GOT3 (cell line): ENCODE measurements around the gene STK32B.

Source experiments
- DNase-seq: peaks from one replicate; lab custom pipeline; 2025; ENCODE audit warnings: mixed read lengths; lab: John Stamatoyannopoulos, UW

The STK32B gene

DNA sequence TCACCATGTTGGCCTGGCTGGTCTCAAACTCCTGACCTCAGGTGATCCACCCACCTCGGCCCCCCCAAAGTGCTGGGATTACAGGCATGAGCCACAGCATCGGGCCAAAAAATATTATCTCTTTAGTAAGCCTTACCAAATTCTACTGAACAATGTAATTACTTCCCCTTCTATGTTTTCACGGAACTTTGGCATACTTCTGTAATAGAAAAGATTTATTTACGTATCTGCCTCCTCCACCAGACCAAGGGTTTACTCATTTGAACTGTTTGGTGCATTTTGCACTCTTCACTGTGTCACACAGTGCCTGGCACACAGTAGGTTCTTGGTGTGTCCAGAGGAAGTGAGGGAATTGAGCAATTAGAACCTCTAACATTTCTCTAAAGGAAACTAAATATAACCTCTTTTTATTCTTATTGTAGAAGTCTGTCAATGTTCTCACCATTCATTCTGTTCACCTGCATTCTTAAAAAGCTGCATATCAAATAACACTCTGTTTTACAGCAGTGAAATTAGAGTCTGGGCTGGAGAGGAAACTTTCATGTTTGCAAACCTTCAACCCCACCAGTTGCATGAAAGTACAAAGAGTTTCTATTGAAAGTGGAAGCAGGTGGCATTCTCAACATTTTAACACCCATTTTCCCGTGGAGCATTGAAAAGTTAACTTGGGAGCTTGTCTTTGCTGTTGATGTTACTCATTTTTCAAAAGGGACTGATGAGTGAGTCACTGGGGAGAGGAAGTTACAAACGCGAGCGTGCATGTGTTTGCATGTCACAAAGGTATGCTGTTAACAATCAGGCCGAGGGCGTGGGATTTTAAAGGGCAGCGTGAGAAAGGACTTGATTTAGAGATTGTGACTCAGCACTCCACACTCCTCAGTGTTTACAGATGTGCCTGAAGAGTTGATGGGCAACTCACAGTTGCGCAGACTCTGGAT is 314.1 kb downstream of the STK32B start:
- DNase-seq = no peak

DNA sequence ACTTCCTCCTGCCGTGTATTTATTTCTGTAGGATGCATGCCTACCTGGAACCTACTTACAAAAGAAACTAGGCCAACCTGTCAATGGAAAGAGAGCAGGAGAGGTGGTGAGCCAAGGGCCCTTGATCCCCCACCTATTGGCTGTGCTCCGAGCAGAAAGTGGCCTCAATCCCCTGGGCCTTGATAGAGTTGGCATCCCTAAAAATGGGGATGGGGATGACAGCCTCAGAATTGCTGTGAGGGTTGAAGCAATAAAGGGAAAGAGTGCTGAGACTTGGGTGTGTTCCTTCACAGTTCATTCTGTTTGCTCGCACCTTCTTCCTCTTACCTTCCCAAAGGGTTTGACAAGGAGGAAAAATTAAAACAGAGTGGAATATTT is 314.7 kb downstream of the STK32B start:
- no peak for DNase-seq

DNA sequence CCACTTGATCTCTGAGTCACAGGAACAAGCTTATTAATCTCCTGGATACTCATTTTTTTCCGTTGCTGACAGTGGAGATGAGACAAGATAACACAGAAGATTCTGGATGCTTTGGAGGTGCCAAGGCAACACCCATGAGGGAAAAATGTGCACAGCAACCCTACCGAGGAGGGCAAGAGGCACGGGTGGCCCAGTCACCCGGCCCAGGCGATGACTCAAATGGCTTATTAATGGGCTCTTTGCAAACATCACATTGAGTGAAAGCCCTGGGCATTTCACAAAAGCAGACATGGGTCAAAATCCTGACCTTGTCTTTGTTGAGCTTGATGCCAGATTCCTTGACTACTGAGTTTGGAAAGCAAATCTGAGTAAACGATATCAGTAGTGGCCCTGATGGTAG is 315.1 kb downstream of the STK32B start:
- DNase-seq = no peak

DNA sequence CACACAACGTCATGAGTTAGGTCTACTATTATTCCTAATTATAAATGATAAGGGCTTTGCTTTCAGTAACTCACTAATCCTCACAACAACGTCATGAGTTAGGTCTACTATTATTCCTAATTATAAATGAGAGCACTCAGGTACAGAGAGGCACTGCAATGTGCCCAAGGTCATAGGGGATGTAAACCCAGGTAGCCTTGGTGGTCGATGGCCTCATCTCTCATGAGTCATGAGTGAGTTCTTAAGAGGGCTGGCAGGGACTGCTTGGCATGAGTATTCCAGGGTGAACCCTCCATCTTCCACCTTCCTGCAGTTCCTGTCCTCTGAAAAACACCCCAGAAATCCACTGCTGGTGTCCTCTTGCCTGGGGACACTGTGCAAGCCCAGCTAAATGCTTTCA is 317.1 kb downstream of the STK32B start:
- DNase-seq = no peak

DNA sequence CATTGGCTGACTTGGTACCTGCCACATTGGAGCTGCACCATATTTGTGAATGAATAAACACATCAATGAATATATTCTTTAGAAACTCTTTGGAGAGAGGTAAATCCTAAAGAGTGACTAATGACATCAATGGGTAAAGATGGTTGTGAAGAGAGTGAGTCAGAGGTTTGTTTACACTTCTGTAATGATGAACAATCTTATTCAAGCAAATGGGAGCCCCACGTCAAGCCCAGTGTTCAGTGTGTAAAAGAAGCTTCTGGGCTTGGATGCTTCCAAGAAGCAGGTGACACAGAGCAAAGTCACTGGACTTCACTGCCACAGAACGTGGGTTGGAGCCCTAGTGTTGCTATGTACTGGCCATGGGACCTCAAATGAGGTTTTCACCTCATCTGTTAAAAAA is 319.0 kb downstream of the STK32B start:
- DNase-seq = no peak

DNA sequence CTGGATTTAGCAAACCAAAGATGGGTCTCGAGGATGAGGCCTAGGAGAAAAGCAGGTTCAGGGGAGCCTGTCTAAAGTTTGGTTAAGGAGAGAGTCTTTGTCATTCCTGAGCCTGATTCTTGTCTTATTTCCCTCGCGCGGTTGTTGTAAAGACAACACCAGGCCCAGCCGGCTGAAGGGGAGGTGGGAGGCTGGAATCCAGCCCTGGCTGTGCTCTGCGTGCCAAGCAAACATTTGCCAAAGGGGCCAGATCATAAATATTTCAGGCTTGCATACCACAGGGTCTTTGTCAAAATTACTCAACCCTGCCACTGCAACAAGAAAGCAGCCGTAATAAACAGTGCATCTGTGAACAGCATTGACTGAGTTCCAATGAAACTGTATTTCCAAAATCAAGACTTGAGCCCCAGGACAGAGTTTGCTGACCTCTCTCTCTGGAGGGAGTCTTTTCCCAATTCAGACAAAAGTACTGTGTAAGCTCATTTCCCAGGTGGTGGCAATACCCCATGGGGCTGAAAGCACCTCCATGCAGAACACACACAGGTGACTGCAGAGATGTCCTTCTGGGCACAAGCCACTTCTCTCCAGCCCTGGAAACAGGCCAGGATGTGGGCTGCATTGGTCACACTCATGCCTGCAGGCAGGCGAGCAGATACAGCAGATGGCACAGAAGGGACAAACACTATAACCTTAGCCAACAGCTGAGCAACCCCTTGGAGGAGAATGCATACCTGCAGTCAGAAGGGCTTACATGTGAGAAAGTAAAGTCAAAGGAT is 320.3 kb downstream of the STK32B start:
- DNase-seq = no peak

DNA sequence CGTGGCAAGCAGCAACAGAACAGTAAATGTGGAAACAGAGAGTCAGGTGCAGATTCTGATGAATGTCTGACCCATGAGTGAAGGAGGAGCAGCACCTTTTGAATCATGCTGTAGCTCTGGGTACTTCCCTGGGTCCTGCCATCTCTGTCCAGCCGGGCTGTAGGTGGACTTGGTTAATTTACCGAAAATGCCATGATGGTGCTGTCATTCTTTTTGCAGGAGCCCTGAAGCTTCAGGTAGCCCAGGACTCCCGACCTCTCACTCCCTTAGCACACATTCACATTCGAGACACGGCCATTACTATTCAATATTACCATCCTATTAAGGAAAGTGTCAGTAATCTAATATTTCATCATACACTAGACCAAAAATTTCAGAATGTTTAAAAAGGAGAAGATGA is 320.9 kb downstream of the STK32B start:
- DNase-seq = no peak

DNA sequence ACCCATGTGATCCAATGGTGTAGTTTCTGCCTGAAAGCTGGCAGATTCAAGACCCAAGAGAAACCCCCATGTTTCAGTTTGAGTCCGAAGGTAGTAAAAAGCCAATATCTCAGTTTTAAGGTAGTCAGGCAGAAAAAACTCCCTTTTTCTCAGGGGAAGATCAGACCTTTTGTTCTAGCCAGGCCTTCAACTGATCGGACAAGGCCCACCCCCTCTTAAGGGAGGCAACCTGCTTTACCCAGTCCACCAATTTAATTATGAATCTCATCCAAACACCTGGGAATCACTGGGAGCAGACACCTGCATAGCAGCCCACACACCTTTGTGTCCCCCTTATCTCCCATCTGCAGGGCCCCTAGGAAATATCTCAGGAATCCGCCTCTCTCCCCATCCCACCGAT is 322.0 kb downstream of the STK32B start:
- DNase-seq = no peak

DNA sequence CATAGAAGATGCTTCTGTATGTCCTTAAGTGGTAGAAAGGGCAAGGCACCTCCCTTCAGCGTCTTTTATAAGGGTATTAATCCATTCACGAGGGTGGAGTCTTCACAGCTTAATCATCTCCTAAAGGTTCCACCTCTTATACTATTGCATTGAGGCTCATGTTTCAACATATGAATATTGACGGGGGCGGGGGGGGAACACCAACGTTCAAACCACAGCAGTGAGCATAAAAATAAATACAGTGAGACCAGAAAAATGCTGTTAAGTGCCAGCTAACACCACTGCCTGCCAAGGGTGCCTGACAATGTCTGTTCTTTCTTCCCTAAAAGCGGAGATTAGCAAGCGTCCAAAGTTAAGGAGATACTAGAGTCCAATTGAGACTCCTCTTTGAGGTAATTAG is 323.3 kb downstream of the STK32B start:
- no peak for DNase-seq

DNA sequence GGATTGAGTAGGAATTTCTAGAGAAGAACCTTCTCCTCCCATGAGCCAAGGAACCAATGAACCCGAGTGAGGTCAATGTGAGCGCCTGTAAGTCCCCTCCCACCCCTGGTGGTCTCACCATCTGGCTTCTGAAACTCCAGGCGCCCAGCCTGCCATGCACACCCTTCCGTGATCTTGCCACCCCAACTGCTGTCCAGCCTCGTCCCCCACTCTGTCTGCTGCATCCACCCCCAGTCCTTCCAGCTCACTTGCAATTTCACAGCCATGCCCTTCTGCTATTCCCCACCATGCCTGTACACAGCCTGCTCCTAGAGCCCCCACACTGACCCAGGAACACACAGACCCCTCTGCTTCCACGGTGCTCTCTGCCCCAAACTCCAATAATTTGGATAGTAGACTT is 323.7 kb downstream of the STK32B start:
- DNase-seq = no peak

DNA sequence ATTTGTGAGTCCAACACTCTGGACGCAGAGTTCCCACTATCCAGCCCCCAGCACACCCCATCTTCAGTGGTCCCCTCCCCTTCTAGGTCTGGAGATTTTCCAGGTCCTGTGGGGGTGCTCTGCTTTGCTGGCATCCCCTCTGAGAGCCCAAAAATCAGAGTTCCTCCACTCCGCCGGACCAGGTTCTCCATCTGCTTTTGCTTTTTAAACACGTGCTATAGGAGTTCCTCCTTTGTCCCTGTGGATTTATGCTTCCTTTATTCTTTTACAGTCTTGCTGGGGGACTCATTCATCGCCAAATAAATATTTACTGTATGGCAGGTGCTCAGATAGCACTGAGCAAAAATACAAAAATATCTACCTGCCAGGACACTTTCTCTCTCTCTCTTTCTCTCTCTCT is 324.7 kb downstream of the STK32B start:
- DNase-seq = no peak

DNA sequence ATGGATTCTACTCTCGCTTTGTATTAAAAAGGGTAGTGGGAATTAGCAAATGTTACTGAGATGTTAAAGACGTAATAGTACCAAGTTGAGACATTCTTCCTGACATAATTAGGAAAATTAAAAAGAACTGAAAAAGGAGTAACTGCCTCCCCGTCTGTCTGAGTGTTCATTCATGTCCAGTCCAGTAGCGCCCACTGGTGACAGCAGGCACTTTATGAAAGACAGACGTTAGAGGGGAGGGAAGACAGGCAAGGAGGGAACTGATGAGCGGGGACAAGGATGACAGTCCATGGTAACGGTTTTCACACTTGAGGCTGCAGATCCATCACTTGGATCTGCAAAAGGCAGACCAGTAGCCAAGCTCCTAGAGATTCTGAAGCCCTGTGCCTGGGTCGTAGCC is 326.7 kb downstream of the STK32B start:
- no peak for DNase-seq

DNA sequence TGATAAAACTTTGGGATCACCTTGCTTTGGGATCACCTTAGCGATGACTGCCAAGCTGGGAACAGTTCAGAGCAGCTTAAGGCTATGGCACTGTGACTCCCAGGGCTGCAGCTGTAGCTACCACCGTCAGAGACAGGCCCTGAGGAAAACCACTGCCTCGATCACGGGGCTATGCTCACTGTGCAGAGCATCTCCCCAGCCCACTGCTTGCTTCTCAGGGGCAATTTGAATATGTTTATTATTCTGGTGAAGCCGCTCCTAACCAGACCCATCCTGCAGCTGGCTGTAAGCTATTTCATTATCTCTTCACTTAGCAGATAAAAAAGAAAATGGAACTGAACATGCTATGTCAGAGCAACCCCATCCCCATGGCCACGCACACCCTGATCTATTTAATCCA is 328.6 kb downstream of the STK32B start:
- no peak for DNase-seq

DNA sequence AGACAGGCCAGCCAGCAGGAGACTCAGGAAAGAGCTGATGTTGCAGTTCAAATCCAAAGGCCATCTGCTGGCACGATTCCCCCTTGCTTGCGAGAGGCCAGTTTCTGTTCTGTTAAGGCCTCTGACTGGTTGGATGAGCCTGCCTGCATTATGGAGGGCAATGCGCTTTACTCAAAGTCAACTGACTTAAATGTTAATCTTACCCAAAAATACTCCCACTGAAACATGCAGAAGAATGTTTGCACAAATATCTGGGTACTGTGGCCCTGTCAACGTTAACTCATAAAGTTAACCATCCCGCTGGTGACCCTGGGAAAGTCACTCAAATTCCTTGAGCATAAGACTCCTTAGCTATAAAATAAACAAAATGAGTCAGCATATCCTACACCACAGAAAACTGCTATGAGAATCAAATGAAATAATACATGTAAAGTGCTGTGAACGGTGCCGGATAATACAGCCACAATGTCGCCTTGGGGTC is 330.7 kb downstream of the STK32B start:
- DNase-seq = no peak

DNA sequence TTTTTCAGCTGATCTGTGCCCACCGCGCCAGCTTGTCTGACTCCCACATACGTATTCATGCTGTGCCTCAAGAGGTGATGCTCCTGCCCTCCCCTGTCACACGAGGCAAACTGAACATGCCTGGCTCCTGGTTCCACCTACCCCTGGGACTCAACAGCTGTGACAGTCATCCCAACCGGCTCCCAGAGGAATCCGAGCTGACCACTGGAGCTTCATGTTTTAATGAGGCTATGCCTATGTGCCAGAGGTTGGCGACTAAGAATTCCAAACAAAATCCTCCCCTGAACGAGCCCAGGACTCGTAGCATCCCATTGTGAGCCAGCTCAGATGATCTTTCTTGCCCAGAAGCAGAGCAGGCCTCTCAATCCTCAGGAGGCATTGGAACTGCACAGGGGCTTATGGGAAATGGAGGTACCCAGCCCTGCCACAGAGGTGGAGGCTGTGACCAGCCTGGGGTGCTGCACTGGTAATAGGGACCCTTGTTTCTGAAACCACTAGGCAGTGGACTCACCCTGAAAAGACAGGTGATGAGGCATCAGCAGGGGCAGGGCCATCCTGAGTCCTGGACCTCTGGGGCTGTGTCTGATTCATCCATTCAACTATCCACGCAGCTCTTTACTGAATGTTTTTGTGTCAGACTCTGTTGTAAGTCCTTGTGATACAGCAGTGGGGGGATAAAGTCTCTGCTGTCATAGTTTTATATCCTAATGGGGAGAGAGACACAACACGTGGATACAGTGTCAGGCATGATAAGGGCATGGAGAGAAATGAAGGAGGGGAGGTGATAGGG is 332.1 kb downstream of the STK32B start:
- DNase-seq = no peak

DNA sequence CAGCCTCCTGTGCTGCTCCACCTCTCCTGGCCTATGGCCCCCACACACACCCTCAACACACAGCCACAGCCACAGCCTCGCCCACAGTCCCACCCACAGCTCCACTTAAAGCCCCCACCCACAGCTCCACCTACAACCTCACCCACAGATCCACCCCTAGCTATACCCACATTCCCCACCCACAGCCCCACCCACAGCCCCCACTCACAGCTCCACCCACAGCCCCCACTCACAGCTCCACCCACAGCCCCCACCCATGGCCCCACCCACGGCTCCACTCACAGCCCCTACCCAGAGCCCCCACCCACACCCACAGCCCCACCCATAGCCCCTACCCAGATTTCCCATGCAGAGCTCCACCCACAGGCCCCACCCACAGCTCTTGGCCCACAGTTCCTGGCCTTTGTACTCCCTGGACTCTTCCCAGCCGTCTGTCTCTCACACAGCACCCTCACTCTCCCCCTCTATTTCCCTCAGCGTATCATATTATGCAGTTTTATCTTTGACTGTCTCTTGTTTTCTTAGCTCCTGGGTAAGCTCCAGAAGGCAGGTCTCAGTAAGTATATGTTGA is 334.5 kb downstream of the STK32B start:
- DNase-seq = no peak

DNA sequence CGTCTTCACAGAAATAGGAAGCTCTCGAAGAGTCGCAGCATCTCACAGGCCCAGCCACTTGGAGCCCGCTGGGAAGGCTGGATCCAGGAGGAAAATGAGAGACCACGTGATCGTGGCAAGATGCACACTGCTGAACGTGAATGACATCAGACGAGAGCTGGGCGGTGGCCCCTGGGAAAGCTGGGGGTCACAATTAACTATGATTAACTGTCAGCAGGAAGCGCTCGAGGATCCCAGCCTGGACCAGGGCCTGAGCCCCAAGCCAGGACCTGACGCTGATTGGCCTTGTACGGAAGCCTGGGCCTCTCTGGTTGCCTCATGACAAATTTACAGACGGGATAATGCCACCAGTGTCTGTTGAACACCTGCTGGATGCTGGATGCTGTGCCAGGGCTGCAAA is 335.6 kb downstream of the STK32B start:
- no peak for DNase-seq

DNA sequence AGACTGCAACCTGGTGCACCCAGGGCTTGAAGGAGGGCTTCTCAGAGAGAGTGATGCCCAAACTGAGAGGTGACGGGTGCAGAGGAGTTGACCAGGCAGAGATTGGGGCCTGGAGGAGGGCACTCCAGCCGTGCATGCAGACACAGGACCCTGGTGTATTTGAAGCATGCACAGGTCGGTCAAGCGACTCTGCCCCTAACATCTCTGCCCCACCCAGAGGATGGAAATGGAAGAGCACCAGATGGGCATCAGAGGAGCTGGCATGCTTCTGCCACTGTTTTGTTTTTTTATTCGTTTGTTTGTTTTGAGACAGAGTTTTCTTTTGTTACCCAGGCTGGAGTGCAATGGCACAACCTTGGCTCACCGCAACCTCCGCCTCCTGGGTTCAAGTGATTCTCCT is 336.2 kb downstream of the STK32B start:
- no peak for DNase-seq

DNA sequence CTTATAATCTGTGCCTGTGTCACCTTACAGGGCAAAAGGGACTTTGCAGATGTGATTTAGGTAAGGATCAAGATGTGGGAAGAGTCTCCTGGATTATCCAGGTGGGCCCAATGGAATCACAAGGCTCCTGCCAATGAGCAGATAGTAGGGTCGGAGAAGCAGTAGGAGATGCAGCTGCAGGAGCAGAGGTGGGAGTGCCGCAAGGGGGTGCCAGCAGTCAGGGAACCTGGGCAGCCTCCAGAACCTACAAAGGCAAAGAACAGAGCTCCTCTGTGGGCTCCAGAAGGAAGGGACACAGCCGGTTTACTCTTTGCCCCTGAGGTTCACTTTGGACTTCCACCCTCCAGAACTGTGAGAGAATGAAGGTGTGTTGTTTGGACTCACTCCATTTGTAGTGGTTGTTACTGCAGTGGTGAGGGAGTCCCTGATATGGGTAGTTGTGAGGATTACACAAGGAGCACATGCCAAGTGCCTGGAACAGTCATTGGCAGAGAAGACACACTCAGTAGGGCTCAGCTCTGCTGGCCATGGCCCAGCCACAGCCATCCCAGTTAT is 338.6 kb downstream of the STK32B start:
- no peak for DNase-seq

DNA sequence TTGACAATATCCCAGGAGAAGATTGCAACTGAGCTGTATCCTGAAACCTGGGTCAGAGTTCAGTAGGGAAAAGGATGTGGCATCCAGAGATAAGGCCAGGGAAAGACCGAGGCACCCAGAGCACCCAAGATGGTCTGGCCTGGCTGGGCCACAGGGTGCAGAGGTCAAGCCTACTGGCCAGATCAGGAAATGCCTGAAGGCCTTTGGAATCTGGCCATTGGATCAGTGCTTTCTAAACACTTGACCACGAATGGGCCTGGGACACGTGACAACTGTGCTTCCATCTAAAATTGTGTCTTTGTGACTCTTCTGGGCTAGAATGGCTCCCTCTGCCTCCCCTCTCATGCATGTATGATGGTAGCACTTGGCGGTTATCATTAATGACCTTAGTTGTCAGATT is 340.2 kb downstream of the STK32B start:
- no peak for DNase-seq

DNA sequence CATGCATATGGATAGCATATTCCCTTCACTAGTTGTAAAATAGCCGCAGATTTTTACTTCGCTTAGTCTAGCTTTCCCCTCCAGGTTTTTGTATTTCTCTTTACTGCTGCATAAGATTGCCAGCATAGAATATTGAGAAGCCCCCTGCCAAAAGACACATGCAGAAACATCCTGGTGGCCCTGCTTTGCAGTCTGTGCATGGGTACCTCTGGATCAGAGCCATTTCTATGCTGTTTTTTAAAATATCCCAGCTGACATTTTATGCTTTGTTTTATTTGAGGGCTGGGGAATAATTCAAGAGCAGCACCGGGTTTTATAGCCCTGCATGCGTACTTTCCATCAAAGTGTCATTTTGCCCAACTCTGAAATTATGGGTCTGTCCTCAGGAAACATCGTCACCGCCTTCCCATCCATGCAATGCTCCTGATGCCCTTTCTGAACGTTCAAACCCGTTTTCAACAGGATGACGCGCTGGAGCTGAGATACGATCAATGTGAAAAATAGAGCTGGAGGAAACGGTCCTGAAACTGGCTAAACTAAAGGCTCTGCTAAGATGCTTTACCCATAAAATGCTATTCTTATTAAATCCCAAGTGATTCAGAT is 342.7 kb downstream of the STK32B start:
- no peak for DNase-seq
